GM12878 (cell line): ENCODE results near the gene HSPA1A. TPM values are rescaled to one million over a fixed set of nuclear protein-coding genes. Genes with fewer than 3 reads are reported as not detected.

Source experiments
- ATF2 ChIP-seq: IDR thresholded peaks from 2 replicates; pipeline ENCODE4 v1.6.1; 2012; ENCODE audit warnings: low read length, inconsistent platforms
- ATF3 ChIP-seq: IDR thresholded peaks from 2 replicates; pipeline ENCODE4 v1.6.1; 2011; ENCODE audit warnings: low read depth, mild to moderate bottlenecking, low read length, moderate library complexity, borderline replicate concordance; ENCODE audit errors: extremely low read depth
- EED ChIP-seq: sonication (generic); IDR thresholded peaks from 2 replicates; pipeline ENCODE4 v1.6.1; 2016; ENCODE audit warnings: antibody characterized with exemption, low read depth
- ESRRA ChIP-seq: IDR thresholded peaks from 2 replicates; pipeline ENCODE4 v1.6.1; 2012; ENCODE audit warnings: mild to moderate bottlenecking, low read length, improper control_type of control experiment
- EZH2 ChIP-seq: IDR thresholded peaks from 2 replicates; pipeline ENCODE4 v1.6.1; 2012; ENCODE audit warnings: low read depth, mild to moderate bottlenecking, control low read depth, inconsistent platforms, low read length, borderline replicate concordance; ENCODE audit not compliant: control insufficient read depth
- HDAC2 ChIP-seq: fragments of 200-600 bp; sonication (generic); IDR thresholded peaks from 2 replicates; pipeline ENCODE4 v1.6.1; 2017
- MYC ChIP-seq: IDR thresholded peaks from 2 replicates; pipeline ENCODE4 v1.6.1; 2011; ENCODE audit warnings: mild to moderate bottlenecking, low read length, moderate library complexity, inconsistent platforms; ENCODE audit not compliant: insufficient read depth, insufficient replicate concordance, insufficient read length, severe bottlenecking
- NFXL1 ChIP-seq: fragments of 450-650 bp; IDR thresholded peaks from 2 replicates; pipeline ENCODE4 v1.6.1; 2017; ENCODE audit warnings: antibody characterized with exemption, mild to moderate bottlenecking, borderline replicate concordance
- NFYA ChIP-seq: IDR thresholded peaks from 2 replicates; pipeline ENCODE4 v1.6.1; 2011; ENCODE audit warnings: low read depth, mild to moderate bottlenecking, low read length, improper control_type of control experiment, borderline replicate concordance
- PML ChIP-seq: IDR thresholded peaks from 2 replicates; pipeline ENCODE4 v1.6.1; 2012; ENCODE audit warnings: low read length, inconsistent platforms
- RAD21 ChIP-seq: IDR thresholded peaks from 2 replicates; pipeline ENCODE4 v1.6.1; 2011; ENCODE audit warnings: mild to moderate bottlenecking, low read depth, low read length, moderate library complexity; ENCODE audit not compliant: insufficient read depth
- RELA ChIP-seq: fragments of 450-650 bp; IDR thresholded peaks from 2 replicates; pipeline ENCODE4 v1.8.0; 2014; ENCODE audit warnings: borderline replicate concordance; ENCODE audit not compliant: partially characterized antibody
- RELB ChIP-seq: fragments of 450-650 bp; IDR thresholded peaks from 2 replicates; pipeline ENCODE4 v1.6.1; 2017; ENCODE audit warnings: low read depth, mild to moderate bottlenecking, moderate library complexity
- RFX5 ChIP-seq: IDR thresholded peaks from 2 replicates; pipeline ENCODE4 v1.6.1; 2011; ENCODE audit warnings: low read depth, low read length, improper control_type of control experiment
- SMC3 ChIP-seq: IDR thresholded peaks from 2 replicates; pipeline ENCODE4 v1.6.1; 2011; ENCODE audit warnings: low read length, improper control_type of control experiment, borderline replicate concordance
- TAF1 ChIP-seq: IDR thresholded peaks from 2 replicates; pipeline ENCODE4 v1.6.1; 2011; ENCODE audit warnings: mild to moderate bottlenecking, low read depth, low read length, borderline replicate concordance
- TCF12 ChIP-seq: IDR thresholded peaks from 2 replicates; pipeline ENCODE4 v1.6.1; 2011; ENCODE audit warnings: low read depth, mild to moderate bottlenecking, low read length
- ZBTB4 ChIP-seq: fragments of 450-650 bp; formaldehyde crosslinking; IDR thresholded peaks from 2 replicates; pipeline ENCODE4 v1.4.0; 2022; ENCODE audit warnings: mild to moderate bottlenecking, moderate library complexity
- polyA plus RNA-seq, 11 experiments: library from polyadenylated mRNA; depleted of rRNA in 4 of 11; unstranded in 6 of 11; stranded (reverse) in 5 of 11; fragments of >200 nt; fragmentation: Nextera tagmentation in 4 of 11; fragmentation: Illumina TruSeq in 1 of 11; extraction: Ambion mirVana in 4 of 11; extraction: Trizol in 1 of 11; gene quantifications; 1 replicate in 1 of 11; 2 replicates in 10 of 11; pipeline versions ENCODE4 v1.2.1 to v1.2.3, GENCODE V29; 2011 to 2016; ENCODE audit warnings: inconsistent platforms in 2 of 11, missing spikeins in 2 of 11, low read depth in 1 of 11
- total RNA-seq, 4 experiments: library from RNA; depleted of rRNA in 3 of 4; stranded (reverse); fragments of >200 nt in 3 of 4; fragmentation: Illumina TruSeq in 1 of 4; extraction: Trizol in 1 of 4; gene quantifications; 2 replicates each; pipeline versions ENCODE4 v1.2.1 to v1.2.3, GENCODE V29; 2013 to 2021
- TF ChIP-seq, protein P1 (sequence below): fragments of 450-650 bp; IDR thresholded peaks from 2 replicates; pipeline ENCODE4 v1.6.1; 2017; ENCODE audit warnings: borderline replicate concordance
- TF ChIP-seq, protein P2 (sequence below): fragments of 450-650 bp; IDR thresholded peaks from 2 replicates; pipeline ENCODE4 v1.6.1; 2016; ENCODE audit warnings: mild to moderate bottlenecking

The HSPA1A gene
- total and polyA plus RNA-seq, 10 of the 15 experiments (the other 5 are each of a cell fraction or from before 2014, with no cell fraction given): 0.29 to 51.8 (median 17.5) TPM

DNA sequence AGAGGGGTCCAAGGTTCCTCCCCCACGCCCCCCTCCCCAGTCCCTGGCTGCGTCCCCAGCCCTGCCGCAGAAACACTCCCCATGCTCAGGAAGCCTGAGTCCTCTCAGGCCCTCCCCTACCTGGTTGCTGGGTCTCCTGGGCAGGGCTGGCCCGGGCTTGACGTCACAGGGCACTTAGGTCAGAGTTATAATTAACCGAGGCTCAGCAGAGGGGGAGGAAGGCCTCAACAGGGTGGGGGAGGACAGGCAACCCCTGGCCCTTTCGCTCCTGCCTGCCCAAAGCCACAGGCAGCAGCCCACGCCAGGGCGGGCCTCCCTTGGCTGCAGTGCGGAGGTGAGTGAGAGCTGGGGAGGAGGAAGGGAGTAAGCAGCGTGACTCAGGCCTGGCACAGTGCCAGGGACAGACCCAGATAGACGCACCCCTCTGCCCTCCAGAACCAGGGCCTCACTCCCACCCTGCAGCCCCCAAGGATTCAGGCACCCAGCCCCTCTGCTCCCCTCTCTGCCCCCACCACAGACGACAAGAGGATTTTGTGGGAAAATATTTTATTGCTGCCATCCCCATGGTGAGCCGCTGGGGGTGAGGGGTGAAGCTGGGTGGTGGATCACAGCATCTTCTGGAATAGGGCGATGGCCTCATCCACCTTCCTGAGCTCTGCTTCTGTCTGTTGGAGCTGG lies 38.2 kb upstream of the HSPA1A start, which contains the start of gene VWA7 (continued):
- TF ChIP-seq ESRRA (no peak), ZBTB4 (CRISPR knock-in tag) (no peak), ATF3 (no peak), PML (0 out of 2 replicates have a peak, but pooled peaks have one; percentile 83), RAD21 (no peak), TCF12 (peak; percentile 61; the same call in 1 of the 2 replicates), TAF1 (no peak), RELA (no peak), EED (peak; percentile 79), NFXL1 (no peak), NFYA (no peak), ATF2 (peak; percentile 89; the same call in 1 of the 2 replicates), RFX5 (no peak), HDAC2 (no peak), RELB (peak; percentile 72; the same call in 1 of the 2 replicates), SMC3 (no peak), MYC (no peak), EZH2 (no peak)
- TF ChIP-seq, protein P1, sequence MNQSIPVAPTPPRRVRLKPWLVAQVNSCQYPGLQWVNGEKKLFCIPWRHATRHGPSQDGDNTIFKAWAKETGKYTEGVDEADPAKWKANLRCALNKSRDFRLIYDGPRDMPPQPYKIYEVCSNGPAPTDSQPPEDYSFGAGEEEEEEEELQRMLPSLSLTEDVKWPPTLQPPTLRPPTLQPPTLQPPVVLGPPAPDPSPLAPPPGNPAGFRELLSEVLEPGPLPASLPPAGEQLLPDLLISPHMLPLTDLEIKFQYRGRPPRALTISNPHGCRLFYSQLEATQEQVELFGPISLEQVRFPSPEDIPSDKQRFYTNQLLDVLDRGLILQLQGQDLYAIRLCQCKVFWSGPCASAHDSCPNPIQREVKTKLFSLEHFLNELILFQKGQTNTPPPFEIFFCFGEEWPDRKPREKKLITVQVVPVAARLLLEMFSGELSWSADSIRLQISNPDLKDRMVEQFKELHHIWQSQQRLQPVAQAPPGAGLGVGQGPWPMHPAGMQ: no peak
- TF ChIP-seq, protein P2, sequence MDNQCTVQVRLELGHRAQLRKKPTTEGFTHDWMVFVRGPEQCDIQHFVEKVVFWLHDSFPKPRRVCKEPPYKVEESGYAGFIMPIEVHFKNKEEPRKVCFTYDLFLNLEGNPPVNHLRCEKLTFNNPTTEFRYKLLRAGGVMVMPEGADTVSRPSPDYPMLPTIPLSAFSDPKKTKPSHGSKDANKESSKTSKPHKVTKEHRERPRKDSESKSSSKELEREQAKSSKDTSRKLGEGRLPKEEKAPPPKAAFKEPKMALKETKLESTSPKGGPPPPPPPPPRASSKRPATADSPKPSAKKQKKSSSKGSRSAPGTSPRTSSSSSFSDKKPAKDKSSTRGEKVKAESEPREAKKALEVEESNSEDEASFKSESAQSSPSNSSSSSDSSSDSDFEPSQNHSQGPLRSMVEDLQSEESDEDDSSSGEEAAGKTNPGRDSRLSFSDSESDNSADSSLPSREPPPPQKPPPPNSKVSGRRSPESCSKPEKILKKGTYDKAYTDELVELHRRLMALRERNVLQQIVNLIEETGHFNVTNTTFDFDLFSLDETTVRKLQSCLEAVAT: no peak; the same call in none of the 2 replicates
